Effector memory CD8-positive, alpha-beta T cell (primary cell): ENCODE data around the gene CRYBG1.
"Not testable (repeated sequence)": the region's sequence is repeated elsewhere in the genome, so short reads cannot be mapped to it uniquely, and the experiment has no call there.

Experiments used
- ATAC-seq: fragments of 150-1000 bp; cut with Tn5 transposase; replicated peaks from 2 replicates; pipeline ENCODE4 v1.10.0; 2021; ENCODE audit warnings: mild to moderate bottlenecking, moderate library complexity
- DNase-seq, 3 experiments: peaks; one replicate each; pipeline ENCODE4 v3.0.0; 2021
- H3K27ac Mint-ChIP-seq, 2 donors: one replicate each; pipeline ENCODE4 v1.8.0; 2022; ENCODE audit warnings: mild to moderate bottlenecking in 2 of 2, mixed read lengths in 2 of 2, moderate library complexity in 2 of 2
- H3K27me3 Mint-ChIP-seq, 2 donors: one replicate each; pipeline ENCODE4 v1.8.0; 2022; ENCODE audit warnings: mixed read lengths in 2 of 2
- H3K36me3 Mint-ChIP-seq: one replicate; pipeline ENCODE4 v1.8.0; 2022; ENCODE audit warnings: mild to moderate bottlenecking, moderate library complexity, mixed read lengths; ENCODE audit not compliant: insufficient read depth
- H3K4me1 Mint-ChIP-seq, 2 donors: one replicate each; pipeline ENCODE4 v1.8.0; 2022; ENCODE audit warnings: low read depth in 2 of 2, mixed read lengths in 2 of 2
- H3K4me3 Mint-ChIP-seq, 2 donors: one replicate each; pipeline ENCODE4 v1.8.0; 2022; ENCODE audit warnings: mild to moderate bottlenecking in 2 of 2, mixed read lengths in 2 of 2, moderate library complexity in 2 of 2
- H3K9me3 Mint-ChIP-seq, 2 donors: one replicate each; pipeline ENCODE4 v1.8.0; 2022; ENCODE audit warnings: mixed read lengths in 2 of 2

CRYBG1 gene

DNA sequence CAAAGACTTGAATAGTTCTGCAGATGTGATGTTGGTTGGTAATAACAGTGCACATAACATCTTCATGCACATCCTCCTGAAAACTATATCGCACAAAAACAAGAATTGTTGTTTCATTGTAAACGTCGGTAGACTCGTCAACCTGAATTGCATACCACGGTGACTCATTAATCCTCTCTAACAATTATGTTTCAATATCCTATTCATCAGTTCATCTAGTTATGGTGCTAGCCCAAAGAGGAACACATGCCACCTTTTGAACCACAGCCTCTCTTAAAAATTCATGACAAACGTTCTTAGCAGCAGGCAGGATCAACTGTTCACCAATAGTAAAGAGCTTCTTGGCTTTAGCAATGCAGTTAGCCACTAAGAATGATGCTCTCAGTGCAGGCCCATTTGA is 25.0 kb downstream of the CRYBG1 start:
- H3K36me3 Mint-ChIP-seq: no peaks in the 10 kb centered on the region
- no peak overlapping the region for H3K4me3 Mint-ChIP-seq
- H3K27ac Mint-ChIP-seq: no peak overlapping the region
- ATAC-seq (no peak), DNase-seq (no peak)
- H3K9me3 Mint-ChIP-seq: no peaks in the 10 kb centered on the region
- H3K4me1 Mint-ChIP-seq: no peaks in the 10 kb centered on the region
- H3K27me3 Mint-ChIP-seq: peaks cover 4 to 9% of the 10 kb centered on the region in 2 donors

DNA sequence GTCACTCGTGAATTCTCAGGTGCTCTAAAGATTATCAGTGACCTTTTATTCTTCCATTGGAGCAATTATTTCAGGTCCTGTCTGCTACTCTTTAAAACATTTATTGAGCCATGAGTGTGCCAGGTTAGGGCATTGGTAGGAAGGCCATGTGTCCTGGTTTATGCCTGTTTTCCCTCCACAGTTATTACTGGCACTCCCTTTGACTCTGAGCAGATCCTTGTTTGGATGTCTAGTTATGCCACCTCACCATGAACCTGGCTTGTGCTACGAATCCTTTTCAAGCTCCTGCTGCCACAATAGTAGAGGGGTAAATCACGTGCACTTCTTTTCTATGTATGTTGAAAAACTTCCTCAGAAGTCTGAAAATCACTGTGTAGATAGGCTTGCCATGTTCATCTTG is 27.4 kb downstream of the CRYBG1 start:
- DNase-seq (no peak), ATAC-seq (no peak)
- Mint-ChIP-seq H3K36me3 (no peaks in the 10 kb centered on the region), H3K27me3 (peaks cover 11 to 19% of the 10 kb centered on the region in 2 donors), H3K9me3 (no peaks in the 10 kb centered on the region), H3K4me3 (no peak overlapping the region), H3K27ac (no peak overlapping the region), H3K4me1 (no peaks in the 10 kb centered on the region)

- DNase-seq (no peak), ATAC-seq (no peak)
- Mint-ChIP-seq H3K27ac (no peak overlapping the region), H3K9me3 (no peaks in the 10 kb centered on the region), H3K4me1 (no peaks in the 10 kb centered on the region), H3K27me3 (peaks cover 24 to 34% of the 10 kb centered on the region in 2 donors), H3K4me3 (no peak overlapping the region), H3K36me3 (no peaks in the 10 kb centered on the region)
Observed at GRCh38 chr6:106390088-106390487, 29.6 kb downstream of the CRYBG1 start.

GRCh38 chr6:106396426-106397220 is 36.1 kb downstream of the CRYBG1 start:
- H3K36me3 Mint-ChIP-seq: no peaks in the 10 kb centered on the region
- no peaks in the 10 kb centered on the region for H3K4me1 Mint-ChIP-seq
- no peaks in the 10 kb centered on the region for H3K9me3 Mint-ChIP-seq
- ATAC-seq (no peak), DNase-seq (no peak)
- H3K4me3 Mint-ChIP-seq: no peak overlapping the region
- H3K27me3 Mint-ChIP-seq: peaks cover 40 to 44% of the 10 kb centered on the region in 2 donors
- no peak overlapping the region for H3K27ac Mint-ChIP-seq

DNA sequence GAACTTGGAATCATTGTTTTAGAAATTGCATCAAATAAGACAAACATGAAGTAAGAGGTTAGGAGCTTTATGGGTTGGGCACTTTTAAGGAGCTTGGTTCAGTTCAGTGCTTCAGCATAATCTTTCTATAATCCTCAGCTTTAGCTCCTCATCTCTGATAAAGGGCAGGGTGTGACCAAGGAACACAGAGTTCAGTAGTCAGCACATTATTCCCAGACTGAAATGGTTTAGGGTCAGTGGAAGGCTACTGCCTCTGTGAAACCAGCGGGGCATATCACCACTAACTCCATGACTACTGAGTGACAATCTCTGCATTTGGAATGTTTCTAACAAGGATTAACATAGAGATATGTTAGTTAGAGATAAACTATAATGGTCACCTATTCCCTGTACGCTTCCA is 36.9 kb downstream of the CRYBG1 start:
- Mint-ChIP-seq H3K9me3 (no peaks in the 10 kb centered on the region), H3K27me3 (peaks cover 38 to 40% of the 10 kb centered on the region in 2 donors), H3K4me1 (no peaks in the 10 kb centered on the region), H3K36me3 (no peaks in the 10 kb centered on the region), H3K4me3 (no peak overlapping the region), H3K27ac (no peak overlapping the region)
- ATAC-seq (no peak), DNase-seq (no peak)

GRCh38 chr6:106398621-106399020 is 38.1 kb downstream of the CRYBG1 start:
- no peaks in the 10 kb centered on the region for H3K36me3 Mint-ChIP-seq
- H3K27ac Mint-ChIP-seq: no peak overlapping the region
- no peaks in the 10 kb centered on the region for H3K4me1 Mint-ChIP-seq
- H3K4me3 Mint-ChIP-seq: no peak overlapping the region
- ATAC-seq (no peak), DNase-seq (no peak)
- peaks cover 42 to 43% of the 10 kb centered on the region in 2 donors for H3K27me3 Mint-ChIP-seq
- no peaks in the 10 kb centered on the region for H3K9me3 Mint-ChIP-seq

GRCh38 chr6:106405044-106405443 is 44.5 kb downstream of the CRYBG1 start:
- not testable (repeated sequence) for H3K4me1 Mint-ChIP-seq, H3K9me3 Mint-ChIP-seq, ATAC-seq, H3K36me3 Mint-ChIP-seq, H3K27ac Mint-ChIP-seq, DNase-seq, H3K4me3 Mint-ChIP-seq
- peaks cover 64 to 72% of the 10 kb centered on the region in 2 donors for H3K27me3 Mint-ChIP-seq

- ATAC-seq: no peak
Observed at GRCh38 chr6:106411056-106411455, 50.5 kb downstream of the CRYBG1 start.

DNA sequence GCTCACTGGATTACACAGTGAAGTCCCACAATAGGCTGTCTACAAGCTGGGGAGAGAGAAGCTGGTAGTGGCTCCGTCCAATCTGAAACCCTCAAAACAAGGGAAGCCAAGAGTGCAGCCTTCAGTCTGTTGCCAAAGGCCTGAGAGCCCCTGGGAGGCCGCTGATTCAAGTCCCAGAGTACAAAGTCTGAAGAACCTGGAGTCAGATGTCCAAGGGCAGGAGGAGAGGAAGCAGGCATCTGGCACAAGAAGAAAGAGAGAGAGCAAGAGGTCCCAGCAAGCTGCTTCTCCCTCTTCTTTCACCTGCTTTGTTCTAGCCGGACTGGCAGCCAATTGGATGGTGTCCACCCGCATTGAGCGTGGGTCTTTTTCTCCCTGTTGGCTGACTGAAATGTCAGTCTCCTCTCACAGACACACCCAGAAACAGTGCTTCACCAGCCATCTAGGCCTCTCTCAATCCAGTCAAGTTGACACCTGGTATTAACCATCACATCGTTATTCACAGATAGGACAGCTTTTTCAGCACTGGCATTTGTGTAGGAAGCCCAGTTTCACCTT is 51.2 kb downstream of the CRYBG1 start:
- Mint-ChIP-seq H3K4me3 (no peak overlapping the region), H3K36me3 (no peaks in the 10 kb centered on the region), H3K9me3 (peaks cover 0 to 5% of the 10 kb centered on the region in 2 donors), H3K27ac (no peak overlapping the region), H3K27me3 (peaks cover 29 to 38% of the 10 kb centered on the region in 2 donors), H3K4me1 (peaks cover 0 to 2% of the 10 kb centered on the region in 2 donors)
- DNase-seq (no peak), ATAC-seq (no peak)

More at GRCh38 chr6:106411056-106411455, 50.5 kb downstream of the CRYBG1 start:
- Mint-ChIP-seq H3K36me3 (no peaks in the 10 kb centered on the region), H3K4me3 (no peak overlapping the region), H3K27ac (no peak overlapping the region), H3K27me3 (peaks cover 33 to 40% of the 10 kb centered on the region in 2 donors), H3K9me3 (peaks cover 0 to 5% of the 10 kb centered on the region in 2 donors), H3K4me1 (peaks cover 0 to under 1% of the 10 kb centered on the region in 2 donors)
- DNase-seq: no peak

GRCh38 chr6:106413016-106413415 is 52.5 kb downstream of the CRYBG1 start:
- peaks cover 24 to 35% of the 10 kb centered on the region in 2 donors for H3K27me3 Mint-ChIP-seq
- ATAC-seq (no peak), DNase-seq (no peak)
- peaks cover 0 to 2% of the 10 kb centered on the region in 2 donors for H3K4me1 Mint-ChIP-seq
- no peak overlapping the region for H3K4me3 Mint-ChIP-seq
- H3K9me3 Mint-ChIP-seq: no peaks in the 10 kb centered on the region
- no peaks in the 10 kb centered on the region for H3K36me3 Mint-ChIP-seq
- H3K27ac Mint-ChIP-seq: no peak overlapping the region

DNA sequence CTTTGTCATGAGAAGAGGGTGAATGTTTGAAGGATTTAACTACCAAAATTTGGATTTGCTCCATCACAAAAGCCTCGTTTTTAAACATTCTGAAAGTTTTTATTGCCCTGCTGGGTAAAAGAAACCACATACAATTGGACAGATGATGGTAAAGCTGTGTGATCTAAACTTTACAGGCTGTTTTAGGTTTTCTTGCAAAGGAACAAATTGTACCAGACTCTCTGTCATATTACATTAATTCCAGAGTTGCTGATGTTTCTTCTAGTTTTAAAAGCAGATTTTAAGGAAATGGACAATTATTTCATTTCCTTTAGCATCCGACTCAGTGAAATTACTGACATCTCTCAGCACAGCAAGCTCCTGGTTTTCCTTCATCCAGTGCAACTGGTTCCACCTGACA is 53.2 kb downstream of the CRYBG1 start:
- peaks cover 0 to 2% of the 10 kb centered on the region in 2 donors for H3K4me1 Mint-ChIP-seq
- H3K27ac Mint-ChIP-seq: no peak overlapping the region
- no peak for DNase-seq
- no peaks in the 10 kb centered on the region for H3K9me3 Mint-ChIP-seq
- H3K27me3 Mint-ChIP-seq: peaks cover 26 to 28% of the 10 kb centered on the region in 2 donors
- no peaks in the 10 kb centered on the region for H3K36me3 Mint-ChIP-seq
- no peak overlapping the region for H3K4me3 Mint-ChIP-seq
- no peak for ATAC-seq

DNA sequence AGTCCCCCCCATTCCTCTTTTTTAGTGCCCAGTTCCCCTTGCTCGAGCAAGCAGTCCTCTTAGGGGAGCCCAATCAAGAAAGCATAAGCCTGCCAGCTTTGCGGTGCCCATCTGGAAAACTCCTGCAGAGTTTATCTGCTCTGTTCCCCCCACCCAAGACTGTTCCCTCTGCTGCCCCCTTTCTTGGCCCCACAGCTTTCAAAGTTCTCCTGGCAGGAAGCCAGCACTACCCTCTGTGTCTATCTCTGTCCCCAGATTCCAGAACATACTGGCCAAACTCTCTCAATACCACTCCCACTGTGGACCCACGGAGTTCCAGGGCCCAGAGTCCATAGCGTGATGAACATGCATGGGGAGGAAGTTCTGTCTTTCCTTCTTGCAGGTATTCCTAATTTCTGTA is 55.4 kb downstream of the CRYBG1 start:
- H3K27ac Mint-ChIP-seq: no peak overlapping the region
- H3K9me3 Mint-ChIP-seq: no peaks in the 10 kb centered on the region
- ATAC-seq (no peak), DNase-seq (no peak)
- H3K4me3 Mint-ChIP-seq: no peak overlapping the region
- H3K27me3 Mint-ChIP-seq: peaks cover 21 to 22% of the 10 kb centered on the region in 2 donors
- H3K4me1 Mint-ChIP-seq: peaks cover 0 to 2% of the 10 kb centered on the region in 2 donors
- H3K36me3 Mint-ChIP-seq: peaks cover 2% of the 10 kb centered on the region

DNA sequence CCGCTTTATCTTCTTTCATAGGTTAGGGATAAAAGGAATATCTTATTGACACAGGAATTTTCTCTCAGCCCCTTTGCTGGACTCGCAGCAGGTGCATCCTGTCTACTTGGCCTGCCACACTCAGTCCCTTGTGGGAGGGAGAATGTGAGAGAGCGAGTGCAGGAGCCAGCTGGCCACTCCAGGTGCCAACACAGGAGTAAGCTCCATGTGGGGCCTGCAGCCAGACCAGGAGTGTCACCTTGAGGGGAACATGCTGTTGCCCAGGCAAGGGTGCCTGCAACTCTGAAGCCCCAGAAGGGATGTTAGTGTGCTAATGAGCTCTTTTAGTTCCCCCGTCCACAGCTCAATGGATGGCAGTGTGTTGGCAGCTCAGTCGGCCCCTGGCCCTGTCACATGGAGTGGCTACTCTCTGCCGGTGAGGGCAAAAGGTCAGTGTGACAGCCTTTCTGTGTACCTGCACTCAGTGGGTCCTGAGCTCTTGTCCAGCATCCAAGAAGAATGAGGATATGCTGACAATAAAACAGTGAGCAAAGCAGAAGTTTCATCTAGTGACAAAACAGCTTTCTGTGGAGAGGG is 57.1 kb downstream of the CRYBG1 start:
- no peak overlapping the region for H3K27ac Mint-ChIP-seq
- peaks cover 0 to 2% of the 10 kb centered on the region in 2 donors for H3K4me1 Mint-ChIP-seq
- DNase-seq (no peak), ATAC-seq (no peak)
- H3K9me3 Mint-ChIP-seq: no peaks in the 10 kb centered on the region
- peaks cover 21 to 27% of the 10 kb centered on the region in 2 donors for H3K27me3 Mint-ChIP-seq
- peaks cover 2% of the 10 kb centered on the region for H3K36me3 Mint-ChIP-seq
- no peak overlapping the region for H3K4me3 Mint-ChIP-seq
